ENCODE results near the gene SCIN. TPM values are rescaled to one million over a fixed set of nuclear protein-coding genes. Genes with fewer than 3 reads are reported as not detected.
"Not testable (repeated sequence)": the region's sequence is repeated elsewhere in the genome, so short reads cannot be mapped to it uniquely, and the experiment has no call there.

SCIN gene
- total RNA-seq, 1 donor from 2014 or later: 14.3 TPM

DNA sequence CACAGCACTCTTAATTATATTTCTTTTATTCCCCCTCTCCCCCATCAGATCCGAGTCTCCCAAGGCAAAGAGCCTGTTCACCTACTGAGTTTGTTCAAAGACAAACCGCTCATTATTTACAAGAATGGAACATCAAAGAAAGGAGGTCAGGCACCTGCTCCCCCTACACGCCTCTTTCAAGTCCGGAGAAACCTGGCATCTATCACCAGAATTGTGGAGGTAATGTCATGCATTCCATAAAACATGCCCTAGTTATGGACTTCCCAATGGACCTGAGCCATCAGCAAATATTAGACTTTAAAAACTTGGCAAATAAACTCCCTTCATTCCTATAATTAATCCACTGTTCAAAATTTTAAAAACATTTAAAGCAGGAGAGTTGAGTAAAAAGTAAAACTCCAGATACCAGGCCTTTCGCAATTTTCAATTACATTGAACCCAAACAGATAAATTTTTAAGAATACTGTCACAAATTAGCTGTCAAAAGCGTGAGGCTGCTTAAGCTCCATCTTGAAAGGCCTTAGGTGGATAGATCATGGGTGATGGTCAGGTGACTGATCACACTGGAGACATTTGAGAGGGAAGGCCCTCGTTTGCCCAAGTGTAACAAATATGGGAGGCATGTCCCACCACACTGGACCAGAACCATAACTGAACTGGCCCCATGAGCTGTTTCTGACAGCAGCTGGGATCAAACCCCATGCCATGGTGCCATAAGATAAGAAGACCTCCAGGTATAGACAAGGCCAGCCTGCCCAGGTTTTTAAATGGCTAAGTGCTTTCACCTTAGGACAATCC lies 70.0 kb downstream of the SCIN start:
- H3K27me3 ChIP-seq: no peaks in the 10 kb centered on the region
- no peaks in the 10 kb centered on the region for H3K36me3 ChIP-seq
- H3K27ac ChIP-seq: no peak overlapping the region
- ATAC-seq (no peak), DNase-seq (no peak)
- intact Hi-C loops (cut with DNase I): loop anchor here (10.0 kb wide), 1 partner anchor 624 kb away; no protein-coding TSS in a partner anchor
- no peak overlapping the region for H3K4me3 ChIP-seq
- no peaks in the 10 kb centered on the region for H3K9me3 ChIP-seq
- TF ChIP-seq, protein P1, sequence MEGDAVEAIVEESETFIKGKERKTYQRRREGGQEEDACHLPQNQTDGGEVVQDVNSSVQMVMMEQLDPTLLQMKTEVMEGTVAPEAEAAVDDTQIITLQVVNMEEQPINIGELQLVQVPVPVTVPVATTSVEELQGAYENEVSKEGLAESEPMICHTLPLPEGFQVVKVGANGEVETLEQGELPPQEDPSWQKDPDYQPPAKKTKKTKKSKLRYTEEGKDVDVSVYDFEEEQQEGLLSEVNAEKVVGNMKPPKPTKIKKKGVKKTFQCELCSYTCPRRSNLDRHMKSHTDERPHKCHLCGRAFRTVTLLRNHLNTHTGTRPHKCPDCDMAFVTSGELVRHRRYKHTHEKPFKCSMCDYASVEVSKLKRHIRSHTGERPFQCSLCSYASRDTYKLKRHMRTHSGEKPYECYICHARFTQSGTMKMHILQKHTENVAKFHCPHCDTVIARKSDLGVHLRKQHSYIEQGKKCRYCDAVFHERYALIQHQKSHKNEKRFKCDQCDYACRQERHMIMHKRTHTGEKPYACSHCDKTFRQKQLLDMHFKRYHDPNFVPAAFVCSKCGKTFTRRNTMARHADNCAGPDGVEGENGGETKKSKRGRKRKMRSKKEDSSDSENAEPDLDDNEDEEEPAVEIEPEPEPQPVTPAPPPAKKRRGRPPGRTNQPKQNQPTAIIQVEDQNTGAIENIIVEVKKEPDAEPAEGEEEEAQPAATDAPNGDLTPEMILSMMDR (IDR thresholded peaks at IDR 0.05): no peak
- no peaks in the 10 kb centered on the region for H3K4me1 ChIP-seq

DNA sequence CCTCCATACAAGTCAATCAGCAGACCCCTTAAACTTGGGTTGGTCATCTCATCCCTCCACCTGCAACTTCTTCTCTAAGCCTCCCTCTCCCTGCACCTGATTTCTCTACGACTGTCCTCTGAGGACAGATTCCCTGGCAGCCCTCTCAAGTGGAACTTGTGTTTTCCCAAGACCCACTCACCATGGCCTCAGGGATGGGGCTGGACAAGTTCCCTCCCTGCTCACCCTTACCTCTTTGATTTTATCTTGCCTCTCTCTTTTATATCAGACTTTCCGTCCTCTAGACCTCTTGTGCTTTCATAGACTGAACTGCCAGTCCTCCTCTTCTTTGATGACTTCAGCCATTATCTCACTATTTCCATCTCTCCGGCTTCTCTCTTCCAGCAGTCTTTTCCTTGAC lies 70.7 kb downstream of the SCIN start:
- Histone ChIP-seq H3K36me3 (no peaks in the 10 kb centered on the region), H3K4me3 (no peak overlapping the region), H3K4me1 (no peaks in the 10 kb centered on the region), H3K9me3 (no peaks in the 10 kb centered on the region), H3K27ac (no peak overlapping the region), H3K27me3 (no peaks in the 10 kb centered on the region)
- DNase-seq (no peak), ATAC-seq (no peak)
- intact Hi-C loops (cut with DNase I): loop anchor here (10.0 kb wide), 1 partner anchor 624 kb away; no protein-coding TSS in a partner anchor
- TF ChIP-seq, protein P1 (IDR thresholded peaks at IDR 0.05): no peak

DNA sequence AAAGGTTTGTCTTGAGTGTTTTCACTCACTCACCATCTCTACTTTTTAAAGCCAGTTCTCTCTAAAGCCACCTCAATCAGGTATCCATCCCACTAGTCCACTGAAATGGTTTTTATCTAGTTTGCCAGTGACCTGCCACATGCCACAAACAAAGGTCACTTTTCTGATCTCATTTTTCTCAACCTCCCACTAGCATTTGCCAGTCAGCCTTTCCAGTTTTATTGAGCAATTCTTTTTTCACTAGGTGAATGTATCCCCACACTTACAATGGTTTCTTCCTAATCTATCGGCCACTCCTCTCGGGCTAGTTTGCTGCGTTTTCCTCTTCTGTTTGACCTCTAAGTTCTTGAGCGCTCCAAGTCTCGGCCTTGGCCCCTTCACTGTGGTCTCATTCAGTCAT lies 72.0 kb downstream of the SCIN start:
- no peaks in the 10 kb centered on the region for H3K9me3 ChIP-seq
- no peak overlapping the region for H3K4me3 ChIP-seq
- no peak overlapping the region for H3K27ac ChIP-seq
- ATAC-seq (no peak), DNase-seq (no peak)
- H3K36me3 ChIP-seq: no peaks in the 10 kb centered on the region
- intact Hi-C loops (cut with DNase I): loop anchor here (10.0 kb wide), 1 partner anchor 622 kb away; no protein-coding TSS in a partner anchor
- H3K27me3 ChIP-seq: no peaks in the 10 kb centered on the region
- TF ChIP-seq, protein P1 (IDR thresholded peaks at IDR 0.05): no peak
- no peaks in the 10 kb centered on the region for H3K4me1 ChIP-seq

DNA sequence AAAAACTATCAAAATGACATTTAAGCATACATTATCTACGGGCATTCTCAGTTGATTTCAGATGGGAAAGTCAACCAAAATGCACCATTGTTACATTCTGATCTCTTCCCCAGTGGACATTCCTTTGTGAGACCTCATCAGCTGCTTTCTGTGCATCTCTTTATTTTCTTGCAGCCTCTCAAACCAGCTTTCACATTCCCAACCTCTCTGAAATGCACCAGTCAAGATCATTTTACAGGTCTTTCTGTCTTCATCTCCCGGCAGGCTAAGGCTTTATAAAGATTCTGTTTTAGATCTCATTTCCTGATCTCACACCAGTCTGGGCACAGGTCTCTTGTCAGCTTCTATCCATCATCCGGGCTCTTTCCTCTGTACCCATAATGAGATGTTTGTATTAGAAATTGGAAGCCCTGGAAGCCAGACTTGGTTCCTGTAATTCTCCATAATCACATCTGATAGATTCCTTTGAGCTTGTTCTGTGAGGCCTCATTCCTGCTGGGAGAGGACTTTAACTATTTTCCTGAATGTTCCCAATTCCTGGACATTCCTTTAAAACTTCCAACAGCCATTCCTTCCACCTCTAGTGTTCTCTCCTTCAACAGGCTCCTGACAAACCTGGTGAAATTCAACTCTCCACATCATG lies 72.6 kb downstream of the SCIN start:
- TF ChIP-seq, protein P1 (IDR thresholded peaks at IDR 0.05): no peak
- intact Hi-C loops (cut with DNase I): loop anchor here (10.0 kb wide), 1 partner anchor 622 kb away; no protein-coding TSS in a partner anchor
- no peak overlapping the region for H3K27ac ChIP-seq
- DNase-seq (no peak), ATAC-seq (no peak)
- H3K27me3 ChIP-seq: no peaks in the 10 kb centered on the region
- H3K4me1 ChIP-seq: no peaks in the 10 kb centered on the region
- no peaks in the 10 kb centered on the region for H3K36me3 ChIP-seq
- H3K4me3 ChIP-seq: no peak overlapping the region
- no peaks in the 10 kb centered on the region for H3K9me3 ChIP-seq

DNA sequence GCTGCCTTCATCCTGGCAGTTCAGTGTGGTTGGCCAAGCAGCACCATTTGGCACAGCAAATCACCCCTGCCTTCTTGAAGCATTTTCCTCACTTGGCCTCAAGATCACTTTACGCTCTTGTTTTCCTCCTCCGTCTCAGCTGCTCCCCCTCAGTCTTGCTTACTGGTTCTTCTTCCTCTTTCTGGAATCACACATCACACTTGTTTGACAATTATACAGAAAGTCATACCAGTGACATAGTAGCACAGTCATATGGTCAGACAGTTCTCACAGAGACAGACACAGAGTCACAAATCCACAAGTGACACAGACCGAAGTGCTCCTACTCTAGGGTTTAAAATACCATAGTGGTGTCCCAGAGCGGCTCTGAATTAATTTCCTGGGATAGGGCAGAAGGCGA lies 73.1 kb downstream of the SCIN start:
- TF ChIP-seq, protein P1 (IDR thresholded peaks at IDR 0.05): no peak
- H3K9me3 ChIP-seq: no peaks in the 10 kb centered on the region
- no peaks in the 10 kb centered on the region for H3K4me1 ChIP-seq
- DNase-seq (no peak), ATAC-seq (peak; percentile 59)
- no peaks in the 10 kb centered on the region for H3K36me3 ChIP-seq
- H3K27me3 ChIP-seq: no peaks in the 10 kb centered on the region
- intact Hi-C loops (cut with DNase I): loop anchor here (10.0 kb wide), 1 partner anchor 621 kb away; no protein-coding TSS in a partner anchor
- no peak overlapping the region for H3K4me3 ChIP-seq
- no peak overlapping the region for H3K27ac ChIP-seq

DNA sequence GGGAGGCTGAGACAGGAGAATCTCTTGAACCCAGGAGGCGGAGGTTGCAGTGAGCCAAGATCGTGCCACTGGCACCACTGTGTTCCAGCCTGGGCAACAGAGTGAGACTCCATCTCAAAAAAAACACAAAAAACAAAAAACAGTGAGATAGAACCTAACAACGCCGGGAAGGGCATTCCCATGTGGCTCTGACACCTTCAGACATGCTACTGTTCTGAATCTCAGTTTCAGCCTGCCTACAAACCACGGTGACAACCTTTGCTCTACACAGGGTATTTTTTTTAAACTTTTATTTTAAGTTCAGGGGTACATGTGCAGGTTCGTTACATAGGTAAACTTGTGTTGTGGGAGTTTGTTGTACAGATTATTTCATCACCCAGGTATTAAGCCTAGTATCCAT lies 74.7 kb downstream of the SCIN start:
- H3K36me3 ChIP-seq, H3K27ac ChIP-seq, ATAC-seq, H3K27me3 ChIP-seq, H3K9me3 ChIP-seq, DNase-seq, H3K4me1 ChIP-seq, H3K4me3 ChIP-seq: not testable (repeated sequence)
- intact Hi-C loops (cut with DNase I): loop anchor here (10.0 kb wide), 1 partner anchor 620 kb away; no protein-coding TSS in a partner anchor

Measured in upper lobe of right lung (tissue), 1 donor.